Common myeloid progenitor, CD34-positive (primary cell): ENCODE measurements around the gene ZNF692.

ENCODE experiments used
- CTCF ChIA-PET: fragments of 350-600 bp; sonication (Branson Sonifier 250); formaldehyde crosslinking; loops from one replicate; lab custom pipeline; 2021; ENCODE audit warnings: antibody characterized with exemption; lab: Charles Lee
- POLR2A ChIA-PET: fragments of 350-600 bp; sonication (Branson Sonifier 250); formaldehyde crosslinking; loops from one replicate; lab custom pipeline; 2021; ENCODE audit warnings: antibody characterized with exemption; lab: Charles Lee
- DNase-seq, 3 donors: peaks; one replicate each; pipeline versions ENCODE4 v3.0.0 to v3.0.0-alpha.2; 2013
- H3K27ac ChIP-seq, 2 experiments: 1 replicate in 1 of 2; 2 replicates in 1 of 2; pipeline ENCODE4 v1.7.0; 2013; ENCODE audit warnings: inconsistent platforms in 2 of 2, low read length in 2 of 2, mild to moderate bottlenecking in 2 of 2, low read depth in 1 of 2, moderate library complexity in 1 of 2; ENCODE audit not compliant: severe bottlenecking in 2 of 2, insufficient read depth in 1 of 2, poor library complexity in 1 of 2
- H3K27me3 ChIP-seq, 5 experiments: replicated peaks in 2 of 5; 1 replicate in 3 of 5; 2 replicates in 2 of 5; pipeline versions ENCODE4 v1.6.1 to v1.7.0; 2013; ENCODE audit warnings: low read length in 4 of 5, mild to moderate bottlenecking in 2 of 5, moderate library complexity in 2 of 5, inconsistent platforms in 1 of 5; ENCODE audit not compliant: insufficient read depth in 5 of 5, control insufficient read depth in 4 of 5
- H3K36me3 ChIP-seq, 4 experiments: 1 replicate in 2 of 4; 2 replicates in 2 of 4; pipeline versions ENCODE4 v1.6.1 to v1.7.0; 2013; ENCODE audit warnings: low read length in 3 of 4, control low read depth in 1 of 4, mild to moderate bottlenecking in 1 of 4; ENCODE audit not compliant: control insufficient read depth in 4 of 4, insufficient read depth in 4 of 4
- H3K4me1 ChIP-seq, 4 experiments: 1 replicate in 3 of 4; 2 replicates in 1 of 4; pipeline versions ENCODE4 v1.6.1 to v1.7.1; 2013; ENCODE audit warnings: low read length in 3 of 4, mild to moderate bottlenecking in 3 of 4, control low read depth in 1 of 4, inconsistent platforms in 1 of 4, moderate library complexity in 1 of 4; ENCODE audit not compliant: control insufficient read depth in 4 of 4, insufficient read depth in 4 of 4; ENCODE audit errors: control extremely low read depth in 1 of 4
- H3K4me3 ChIP-seq, 7 experiments: 1 replicate in 4 of 7; 2 replicates in 3 of 7; pipeline versions ENCODE4 v1.5.1 to v1.7.0; 2013; ENCODE audit warnings: mild to moderate bottlenecking in 7 of 7, low read length in 6 of 7, moderate library complexity in 6 of 7, inconsistent platforms in 2 of 7, low read depth in 2 of 7, control low read depth in 1 of 7; ENCODE audit not compliant: insufficient read depth in 4 of 7, control insufficient read depth in 1 of 7; ENCODE audit errors: extremely low read depth in 1 of 7
- H3K9me3 ChIP-seq, 5 experiments: 1 replicate in 4 of 5; 2 replicates in 1 of 5; pipeline versions ENCODE4 v1.6.1 to v1.7.1; 2013; ENCODE audit warnings: low read length in 4 of 5, mild to moderate bottlenecking in 2 of 5, inconsistent platforms in 1 of 5, low read depth in 1 of 5, moderate library complexity in 1 of 5; ENCODE audit not compliant: control insufficient read depth in 4 of 5, insufficient read depth in 2 of 5; ENCODE audit errors: control extremely low read depth in 1 of 5
- WGBS: methylation state at CpG from one replicate; pipeline ENCODE4 v1.1.5; 2013; ENCODE audit not compliant: insufficient coverage; 5-methylcytosine and 5-hydroxymethylcytosine counted together

ZNF692 gene

DNA sequence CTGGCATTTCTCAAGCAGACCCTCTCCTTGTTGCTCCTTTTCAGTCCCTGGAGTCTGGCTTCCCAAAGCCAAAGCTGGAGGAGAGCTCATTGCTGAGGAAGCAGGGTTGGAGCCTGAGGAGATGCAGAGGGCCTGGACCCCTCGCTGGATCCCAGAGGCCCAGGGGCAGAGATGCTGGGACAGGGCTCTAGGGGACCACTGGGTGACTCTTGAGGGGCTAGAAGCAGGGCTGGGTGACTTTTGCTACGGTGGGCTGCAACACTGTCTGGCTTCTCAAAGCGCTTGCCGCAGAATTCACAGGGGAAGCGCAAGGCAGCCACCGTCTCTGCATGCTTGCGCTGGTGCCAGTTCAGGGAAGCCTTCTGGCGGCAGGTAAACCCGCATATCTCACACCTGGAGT is 8.8 kb downstream of the ZNF692 start:
- 97% methylated on average over 9 of the region's 9 CpGs for WGBS
- CTCF ChIA-PET, result interaction anchor here (2.1 kb wide), 1 partner anchor 8 kb away, joined by 8 read pairs; no protein-coding TSS in a partner anchor

DNA sequence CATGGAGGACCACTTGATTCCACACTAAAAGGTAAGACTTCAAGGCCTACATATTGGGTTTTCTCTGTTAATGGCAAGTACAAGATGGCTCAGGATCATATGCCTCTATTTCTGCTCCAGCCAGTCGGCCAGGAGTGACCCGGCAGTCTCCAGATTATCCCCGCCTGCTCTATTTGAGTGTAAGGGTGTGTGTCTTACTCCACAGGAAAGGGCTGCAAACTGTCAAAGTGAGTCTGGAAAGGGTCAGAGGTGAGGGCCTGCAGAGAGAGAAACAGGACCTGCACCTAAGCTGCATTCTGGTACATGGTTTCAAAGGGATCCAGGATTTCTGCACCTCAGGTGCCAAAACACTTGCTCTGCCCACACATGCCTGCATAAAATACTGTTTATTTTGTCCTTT is 9.2 kb downstream of the ZNF692 start:
- Histone ChIP-seq H3K36me3 (peaks cover 10 to 96% (median 65%) of the 10 kb centered on the region in 4 experiments), H3K4me1 (peaks cover 0 to 9% (median 0%) of the 10 kb centered on the region in 4 experiments), H3K27me3 (no peaks in the 10 kb centered on the region), H3K27ac (no peak overlapping the region), H3K9me3 (no peaks in the 10 kb centered on the region), H3K4me3 (no peak overlapping the region)
- WGBS, result 96% methylated on average over 3 of the region's 3 CpGs
- CTCF ChIA-PET, result interaction anchor here (2.1 kb wide), 1 partner anchor 8 kb away, joined by 8 read pairs; no protein-coding TSS in a partner anchor
- DNase-seq, result no peak
- POLR2A ChIA-PET, result interaction anchor here (1.7 kb wide), 1 partner anchor 12 kb away, joined by 6 read pairs; the partner anchor contains the start of gene ZNF672

More for the DNA sequence above, 8.8 kb downstream of the ZNF692 start:
- H3K9me3 ChIP-seq, result no peaks in the 10 kb centered on the region
- no peak overlapping the region for H3K4me3 ChIP-seq
- no peak for DNase-seq
- no peak overlapping the region for H3K27ac ChIP-seq
- H3K27me3 ChIP-seq, result no peaks in the 10 kb centered on the region
- H3K36me3 ChIP-seq, result peaks cover 10 to 97% (median 67%) of the 10 kb centered on the region in 4 experiments
- POLR2A ChIA-PET, result interaction anchor here (1.7 kb wide), 1 partner anchor 12 kb away, joined by 6 read pairs; the partner anchor contains the start of gene ZNF672
- peaks cover 0 to 9% (median 0%) of the 10 kb centered on the region in 4 experiments for H3K4me1 ChIP-seq

DNA sequence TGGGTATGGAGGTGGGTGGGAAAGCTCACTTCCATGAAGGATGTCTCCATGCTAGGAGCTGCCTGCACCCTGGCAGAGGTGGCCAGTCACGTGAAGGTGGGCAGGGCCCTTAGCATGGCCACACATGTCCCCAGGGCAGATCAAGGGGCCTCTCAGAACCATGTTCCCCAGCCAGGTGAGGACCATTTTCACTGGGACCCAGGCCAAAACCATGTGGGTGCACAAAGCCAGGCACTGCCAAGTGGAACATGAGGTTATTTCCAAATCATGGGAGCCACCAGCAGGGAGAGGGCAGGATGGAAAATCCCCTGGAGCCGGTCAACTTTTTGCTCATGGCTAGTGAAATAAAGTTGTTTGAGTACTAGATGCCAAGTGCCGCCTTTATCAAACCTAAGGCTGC is 9.7 kb downstream of the ZNF692 start:
- no peaks in the 10 kb centered on the region for H3K9me3 ChIP-seq
- H3K36me3 ChIP-seq, result peaks cover 12 to 96% (median 66%) of the 10 kb centered on the region in 4 experiments
- H3K4me3 ChIP-seq, result no peak overlapping the region
- DNase-seq, result no peak
- no peak overlapping the region for H3K27ac ChIP-seq
- H3K4me1 ChIP-seq, result peaks cover 0 to 9% (median 0%) of the 10 kb centered on the region in 4 experiments
- CTCF ChIA-PET, result no interaction called here
- H3K27me3 ChIP-seq, result no peaks in the 10 kb centered on the region
- 100% methylated on average over 3 of the region's 3 CpGs for WGBS
- POLR2A ChIA-PET, result interaction anchor here (1.7 kb wide), 1 partner anchor 11 kb away, joined by 6 read pairs; the partner anchor contains the start of gene ZNF672

DNA sequence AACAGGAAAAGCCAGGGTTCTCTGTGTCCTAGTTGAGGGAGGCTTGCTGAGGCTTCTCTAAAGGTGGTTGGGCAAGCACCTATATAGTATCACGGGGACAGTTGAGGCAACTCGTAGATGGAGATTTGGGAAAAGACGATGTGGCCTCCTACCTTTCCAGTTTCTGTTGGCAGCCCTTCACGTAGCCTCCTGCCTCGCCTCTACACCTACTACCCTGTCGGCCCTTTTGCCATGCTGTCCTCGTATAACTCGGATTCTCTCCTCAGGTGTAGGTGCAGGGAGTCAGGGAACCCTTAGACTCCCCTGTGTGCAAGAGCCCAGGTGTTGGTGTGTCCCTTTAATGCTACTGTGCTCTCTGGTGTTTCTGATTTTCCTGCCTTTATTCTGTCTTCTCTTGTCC is 10.3 kb downstream of the ZNF692 start:
- WGBS, result 98% methylated on average over 8 of the region's 8 CpGs
- Histone ChIP-seq H3K4me3 (no peak overlapping the region), H3K27me3 (no peaks in the 10 kb centered on the region), H3K4me1 (peaks cover 0 to 9% (median 0%) of the 10 kb centered on the region in 4 experiments), H3K9me3 (no peaks in the 10 kb centered on the region), H3K27ac (no peak overlapping the region), H3K36me3 (peaks cover 7 to 93% (median 64%) of the 10 kb centered on the region in 4 experiments)
- DNase-seq, result no peak
- POLR2A ChIA-PET, result interaction anchor here (1.7 kb wide), 1 partner anchor 11 kb away, joined by 6 read pairs; the partner anchor contains the start of gene ZNF672
- CTCF ChIA-PET, result no interaction called here

DNA sequence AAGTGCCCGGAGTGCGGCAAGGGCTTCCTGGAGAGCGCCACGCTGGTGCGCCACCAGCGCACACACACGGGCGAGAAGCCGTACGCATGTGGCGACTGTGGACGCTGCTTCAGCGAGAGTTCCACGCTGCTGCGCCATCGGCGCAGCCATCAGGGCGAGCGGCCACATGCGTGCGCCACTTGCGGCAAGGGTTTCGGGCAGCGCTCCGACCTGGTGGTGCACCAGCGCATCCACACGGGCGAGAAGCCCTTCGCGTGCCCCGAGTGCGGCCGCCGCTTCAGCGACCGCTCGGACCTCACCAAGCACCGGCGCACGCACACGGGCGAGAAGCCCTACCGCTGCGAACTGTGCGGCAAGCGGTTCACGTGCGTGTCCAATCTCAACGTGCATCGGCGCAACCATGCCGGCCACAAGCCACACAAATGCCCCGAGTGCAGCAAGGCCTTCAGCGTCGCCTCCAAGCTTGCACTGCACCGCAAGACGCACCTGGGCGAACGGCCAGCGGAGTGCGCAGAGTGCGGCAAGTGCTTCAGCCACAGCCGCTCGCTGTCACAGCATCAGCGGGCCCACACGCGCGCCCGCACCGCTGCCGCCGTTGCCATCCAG is 10.8 kb downstream of the ZNF692 start:
- H3K27ac ChIP-seq, result no peak overlapping the region
- peaks cover 0 to 9% (median 0%) of the 10 kb centered on the region in 4 experiments for H3K4me1 ChIP-seq
- no peaks in the 10 kb centered on the region for H3K9me3 ChIP-seq
- ChIA-PET POLR2A (no interaction called here), CTCF (interaction anchor here (1.5 kb wide), 1 partner anchor 11 kb away, joined by 8 read pairs; the partner anchor contains the start of gene ZNF692)
- H3K4me3 ChIP-seq, result no peak overlapping the region
- H3K36me3 ChIP-seq, result peaks cover 7 to 91% (median 63%) of the 10 kb centered on the region in 4 experiments
- 96% methylated on average over 72 of the region's 72 CpGs for WGBS
- no peak for DNase-seq
- no peaks in the 10 kb centered on the region for H3K27me3 ChIP-seq

DNA sequence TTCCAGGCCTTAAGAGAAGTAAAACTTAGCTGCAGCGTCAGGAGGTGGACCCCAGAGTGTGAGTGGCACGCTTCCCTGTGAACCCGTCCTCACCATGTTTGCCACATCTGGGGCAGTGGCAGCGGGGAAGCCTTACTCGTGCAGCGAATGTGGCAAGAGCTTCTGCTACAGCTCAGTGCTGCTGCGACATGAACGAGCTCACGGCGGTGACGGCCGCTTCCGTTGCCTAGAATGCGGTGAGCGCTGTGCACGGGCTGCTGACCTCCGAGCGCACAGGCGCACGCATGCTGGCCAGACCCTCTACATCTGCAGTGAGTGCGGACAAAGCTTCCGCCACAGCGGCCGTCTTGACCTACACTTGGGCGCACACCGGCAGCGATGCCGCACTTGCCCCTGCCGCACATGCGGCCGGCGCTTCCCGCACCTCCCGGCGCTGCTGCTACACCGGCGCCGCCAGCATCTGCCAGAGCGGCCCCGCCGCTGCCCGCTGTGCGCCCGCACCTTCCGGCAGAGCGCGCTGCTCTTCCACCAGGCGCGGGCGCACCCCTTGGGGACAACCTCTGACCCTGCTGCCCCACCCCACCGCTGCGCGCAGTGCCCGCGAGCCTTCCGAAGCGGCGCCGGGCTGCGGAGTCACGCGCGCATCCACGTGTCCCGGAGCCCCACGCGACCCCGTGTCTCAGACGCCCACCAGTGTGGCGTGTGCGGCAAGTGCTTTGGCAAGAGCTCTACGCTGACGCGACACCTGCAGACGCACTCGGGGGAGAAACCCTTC is 11.5 kb downstream of the ZNF692 start:
- ChIA-PET CTCF (interaction anchor here (0.8 to 1.5 kb wide), 3 partner anchors 10 to 38 kb away, joined by 3 to 8 read pairs (median 4); partner anchors contain the start of genes ZNF672 and ZNF692), POLR2A (no interaction called here)
- H3K9me3 ChIP-seq, result no peaks in the 10 kb centered on the region
- peaks cover 0 to 2% (median 0%) of the 10 kb centered on the region in 4 experiments for H3K4me1 ChIP-seq
- no peak overlapping the region for H3K27ac ChIP-seq
- H3K4me3 ChIP-seq, result no peak overlapping the region
- WGBS, result 98% methylated on average over 76 of the region's 76 CpGs
- DNase-seq, result no peak
- peaks cover 7 to 92% (median 66%) of the 10 kb centered on the region in 4 experiments for H3K36me3 ChIP-seq
- H3K27me3 ChIP-seq, result no peaks in the 10 kb centered on the region
